ENCODE measurements around the gene RBM24. TPM values are rescaled to one million over a fixed set of nuclear protein-coding genes. Genes with fewer than 3 reads are reported as not detected.

Gene RBM24
- total and polyA plus RNA-seq, 2 donors (not counting 3 experiments of a cell fraction or from before 2014, with no cell fraction given), result 6.6 to 6.7 TPM

- CTCF ChIA-PET, result no interaction called here
- no peaks in the 10 kb centered on the region for H3K36me3 ChIP-seq (ENCODE audit: control insufficient read depth in 2 of 2, extremely low read depth in 1 of 2, insufficient read depth in 2 of 2, low read length in 2 of 2)
Measured at GRCh38 chr6:17339308-17339670, 58.1 kb downstream of the RBM24 start.

GRCh38 chr6:17341117-17341805 is 60.1 kb downstream of the RBM24 start:
- Histone ChIP-seq H3K9me1 (replicated peaks; ENCODE audit: control insufficient read depth, extremely low read depth, insufficient read depth, low read length) (no peaks in the 10 kb centered on the region), H3K4me2 (ENCODE audit: insufficient read depth, low read length) (no peak overlapping the region), H3K9me3 (replicated peaks; ENCODE audit: control insufficient read depth, insufficient read depth, low read length) (no peaks in the 10 kb centered on the region), H4K20me1 (replicated peaks; ENCODE audit: control insufficient read depth, extremely low read depth, insufficient read depth, low read length) (no peaks in the 10 kb centered on the region), H2AFZ (ENCODE audit: low read depth, low read length) (no peak overlapping the region), H3K36me3 (ENCODE audit: control insufficient read depth in 2 of 2, extremely low read depth in 1 of 2, insufficient read depth in 2 of 2, low read length in 2 of 2) (no peaks in the 10 kb centered on the region), H3K27me3 (ENCODE audit: control insufficient read depth in 2 of 2, insufficient read depth in 2 of 2, low read length in 2 of 2) (no peaks in the 10 kb centered on the region), H3K4me1 (ENCODE audit: control insufficient read depth, extremely low read depth, insufficient read depth, low read length) (no peaks in the 10 kb centered on the region), H3K27ac (ENCODE audit: insufficient read depth, low read depth, low read length) (no peak overlapping the region), H3K4me3 (replicated peaks in 1 of 3; ENCODE audit: insufficient read depth in 1 of 3, low read depth in 1 of 3, low read length in 3 of 3) (no peak overlapping the region), H3K9ac (replicated peaks; ENCODE audit: extremely low read depth, insufficient read depth, low read length) (no peak overlapping the region), H3K79me2 (ENCODE audit: control insufficient read depth, insufficient read depth, low read length) (no peaks in the 10 kb centered on the region)
- TF ChIP-seq CTCF (IDR thresholded peaks at IDR 0.05; ENCODE audit: extremely low read depth in 1 of 2, insufficient read depth in 1 of 2, low read depth in 1 of 2, low read length in 2 of 2) (no peak), POLR2A (IDR thresholded peaks at IDR 0.05; ENCODE audit: low read depth, low read length) (no peak), GATA2 (IDR thresholded peaks at IDR 0.05; ENCODE audit: insufficient read depth, insufficient read length, low read depth, low read length) (no peak), MAX (IDR thresholded peaks at IDR 0.05; ENCODE audit: insufficient read depth, insufficient read length) (no peak), FOS (IDR thresholded peaks at IDR 0.05; ENCODE audit: borderline replicate concordance, insufficient read depth, low read length) (no peak), POLR2AphosphoS5 (IDR thresholded peaks at IDR 0.05; ENCODE audit: insufficient read depth, low read depth, low read length) (no peak), MYC (IDR thresholded peaks at IDR 0.05; ENCODE audit: low read depth, low read length) (no peak), JUN (IDR thresholded peaks at IDR 0.05; ENCODE audit: borderline replicate concordance, insufficient read depth, insufficient read length, low read depth) (no peak), EZH2 (IDR thresholded peaks at IDR 0.05; ENCODE audit: borderline replicate concordance, low read depth, low read length, severe bottlenecking) (no peak)
- FAIRE-seq (no peak), DNase-seq (ENCODE audit: low read depth, low spot score) (no peak)
- dilution Hi-C loops (cut with MboI; ENCODE audit: extremely low pct_ligation_motif_present, low sequenced_read_pairs) (no loop called here), intact Hi-C loops (cut with micrococcal nuclease) (no loop called here)
- ChIA-PET CTCF (no interaction called here), POLR2A (no interaction called here)
- no TSS peak for BruUV-seq (replicated peaks)

More at GRCh38 chr6:17339308-17339670, 58.1 kb downstream of the RBM24 start:
- POLR2A ChIA-PET, result no interaction called here
- Histone ChIP-seq H3K27ac (ENCODE audit: insufficient read depth, low read depth, low read length) (no peak overlapping the region), H3K9ac (replicated peaks; ENCODE audit: extremely low read depth, insufficient read depth, low read length) (no peak overlapping the region), H3K79me2 (ENCODE audit: control insufficient read depth, insufficient read depth, low read length) (no peaks in the 10 kb centered on the region), H3K9me3 (replicated peaks; ENCODE audit: control insufficient read depth, insufficient read depth, low read length) (no peaks in the 10 kb centered on the region), H3K4me2 (ENCODE audit: insufficient read depth, low read length) (no peak overlapping the region), H3K9me1 (replicated peaks; ENCODE audit: control insufficient read depth, extremely low read depth, insufficient read depth, low read length) (no peaks in the 10 kb centered on the region), H3K4me1 (ENCODE audit: control insufficient read depth, extremely low read depth, insufficient read depth, low read length) (no peaks in the 10 kb centered on the region), H3K27me3 (ENCODE audit: control insufficient read depth in 2 of 2, insufficient read depth in 2 of 2, low read length in 2 of 2) (no peaks in the 10 kb centered on the region), H3K4me3 (replicated peaks in 1 of 3; ENCODE audit: insufficient read depth in 1 of 3, low read depth in 1 of 3, low read length in 3 of 3) (no peak overlapping the region), H4K20me1 (replicated peaks; ENCODE audit: control insufficient read depth, extremely low read depth, insufficient read depth, low read length) (no peaks in the 10 kb centered on the region), H2AFZ (ENCODE audit: low read depth, low read length) (no peak overlapping the region)
- TF ChIP-seq MAX (IDR thresholded peaks at IDR 0.05; ENCODE audit: insufficient read depth, insufficient read length), result no peak
- TF ChIP-seq POLR2AphosphoS5 (IDR thresholded peaks at IDR 0.05; ENCODE audit: insufficient read depth, low read depth, low read length), result no peak
- no peak for TF ChIP-seq POLR2A (IDR thresholded peaks at IDR 0.05; ENCODE audit: low read depth, low read length)
- dilution Hi-C loops (cut with MboI; ENCODE audit: extremely low pct_ligation_motif_present, low sequenced_read_pairs) (no loop called here), intact Hi-C loops (cut with micrococcal nuclease) (no loop called here)
- no peak for FAIRE-seq
- BruUV-seq (replicated peaks), result no TSS peak
- DNase-seq (ENCODE audit: low read depth, low spot score), result no peak

All from endothelial cell of umbilical vein (primary cell).